HG02642 (cell line): ENCODE results near the gene CAPN15.
"Not testable (repeated sequence)": the region's sequence is repeated elsewhere in the genome, so short reads cannot be mapped to it uniquely, and the experiment has no call there.

Source experiments
- ATAC-seq: cut with Tn5 transposase; IDR thresholded peaks from one replicate; pipeline ENCODE4 v1.9.1; 2021; ENCODE audit warnings: mild to moderate bottlenecking; ENCODE audit not compliant: unreplicated experiment, poor library complexity

The CAPN15 gene

GRCh38 chr16:505479-506245 lies 21.9 kb upstream of the CAPN15 start:
- ATAC-seq, result no peak

- no peak for ATAC-seq
Measured at GRCh38 chr16:506246-506546, 21.3 kb upstream of the CAPN15 start.

- not testable (repeated sequence) for ATAC-seq
Measured at GRCh38 chr16:507527-507926, 20.0 kb upstream of the CAPN15 start.

- ATAC-seq, result no peak
Measured at GRCh38 chr16:507996-508395, 19.5 kb upstream of the CAPN15 start.

GRCh38 chr16:508884-509736 lies 18.4 kb upstream of the CAPN15 start:
- ATAC-seq, result no peak

GRCh38 chr16:510066-510825 lies 17.3 kb upstream of the CAPN15 start:
- ATAC-seq, result no peak

- ATAC-seq, result no peak
Measured at GRCh38 chr16:512802-513201, 14.7 kb upstream of the CAPN15 start.

- no peak for ATAC-seq
Measured at GRCh38 chr16:513950-514349, 13.6 kb upstream of the CAPN15 start.

- ATAC-seq, result no peak
Measured at GRCh38 chr16:515175-515938, 12.2 kb upstream of the CAPN15 start.

- ATAC-seq, result no peak
Measured at GRCh38 chr16:515939-516226, 11.6 kb upstream of the CAPN15 start.

- no peak for ATAC-seq
Measured at GRCh38 chr16:516301-516700, 11.2 kb upstream of the CAPN15 start.

- no peak for ATAC-seq
Measured at GRCh38 chr16:518858-519257, 8.7 kb upstream of the CAPN15 start.

GRCh38 chr16:519425-519824 lies 8.1 kb upstream of the CAPN15 start:
- no peak for ATAC-seq

GRCh38 chr16:519841-520687 lies 7.4 kb upstream of the CAPN15 start:
- no peak for ATAC-seq

- ATAC-seq, result no peak
Measured at GRCh38 chr16:520847-521246, 6.7 kb upstream of the CAPN15 start.

GRCh38 chr16:521381-522210 lies 5.9 kb upstream of the CAPN15 start:
- ATAC-seq, result no peak

GRCh38 chr16:522320-523096 lies 5.0 kb upstream of the CAPN15 start:
- ATAC-seq, result no peak

- ATAC-seq, result no peak
Measured at GRCh38 chr16:523097-523741, 4.3 kb upstream of the CAPN15 start.
